ENCODE measurements around the gene MKKS. TPM values are rescaled to one million over a fixed set of nuclear protein-coding genes. Genes with fewer than 3 reads are reported as not detected.

The MKKS gene
- total and polyA plus RNA-seq, 2 of the 13 experiments (the other 11 are each of a cell fraction or from before 2014, with no cell fraction given): 26.7 to 34.5 TPM

GRCh38 chr20:10367943-10368701, 65.9 kb downstream of the MKKS start (continued):
- TF ChIP-seq KDM4B (CRISPR knock-in tag; IDR thresholded peaks at IDR 0.05) (no peak), ZMYM3 (CRISPR knock-in tag; IDR thresholded peaks at IDR 0.05) (peak; percentile 8; the same call in 1 of the 2 replicates), KAT8 (CRISPR knock-in tag; IDR thresholded peaks at IDR 0.05) (peak; percentile 77), ZNF484 (CRISPR knock-in tag; IDR thresholded peaks at IDR 0.05; ENCODE audit: borderline replicate concordance, low read depth) (no peak), ZNF510 (CRISPR knock-in tag; IDR thresholded peaks at IDR 0.05; ENCODE audit: low read depth) (no peak), YEATS2 (CRISPR knock-in tag; IDR thresholded peaks at IDR 0.05; ENCODE audit: borderline replicate concordance) (no peak; the same call in 1 of the 2 replicates), BHLHE40 (IDR thresholded peaks at IDR 0.05; ENCODE audit: low read length) (no peak), CAMTA2 (CRISPR knock-in tag; IDR thresholded peaks at IDR 0.05; ENCODE audit: borderline replicate concordance) (no peak), SRSF1 (optimal IDR thresholded peaks at IDR 0.05; ENCODE audit: low read depth, low read length) (no peak), LRRFIP1 (CRISPR knock-in tag; conservative IDR thresholded peaks at IDR 0.05) (no peak), ZNF7 (CRISPR knock-in tag; IDR thresholded peaks at IDR 0.05) (no peak), ATF7-NPFF (CRISPR knock-in tag; IDR thresholded peaks at IDR 0.05; ENCODE audit: low read depth) (no peak), HINFP (CRISPR knock-in tag; IDR thresholded peaks at IDR 0.05; ENCODE audit: low read depth) (no peak), ZNF329 (CRISPR knock-in tag; IDR thresholded peaks at IDR 0.05; ENCODE audit: low read depth) (no peak), PHB2 (IDR thresholded peaks at IDR 0.05; ENCODE audit: partially characterized antibody) (no peak), TCF7 (IDR thresholded peaks at IDR 0.05; ENCODE audit: low read depth) (peak; percentile 97)
- TF ChIP-seq, protein P1, sequence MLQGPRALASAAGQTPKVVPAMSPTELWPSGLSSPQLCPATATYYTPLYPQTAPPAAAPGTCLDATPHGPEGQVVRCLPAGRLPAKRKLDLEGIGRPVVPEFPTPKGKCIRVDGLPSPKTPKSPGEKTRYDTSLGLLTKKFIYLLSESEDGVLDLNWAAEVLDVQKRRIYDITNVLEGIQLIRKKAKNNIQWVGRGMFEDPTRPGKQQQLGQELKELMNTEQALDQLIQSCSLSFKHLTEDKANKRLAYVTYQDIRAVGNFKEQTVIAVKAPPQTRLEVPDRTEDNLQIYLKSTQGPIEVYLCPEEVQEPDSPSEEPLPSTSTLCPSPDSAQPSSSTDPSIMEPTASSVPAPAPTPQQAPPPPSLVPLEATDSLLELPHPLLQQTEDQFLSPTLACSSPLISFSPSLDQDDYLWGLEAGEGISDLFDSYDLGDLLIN (CRISPR knock-in tag; IDR thresholded peaks at IDR 0.05; ENCODE audit: borderline replicate concordance): no peak
- TF ChIP-seq, protein P2, sequence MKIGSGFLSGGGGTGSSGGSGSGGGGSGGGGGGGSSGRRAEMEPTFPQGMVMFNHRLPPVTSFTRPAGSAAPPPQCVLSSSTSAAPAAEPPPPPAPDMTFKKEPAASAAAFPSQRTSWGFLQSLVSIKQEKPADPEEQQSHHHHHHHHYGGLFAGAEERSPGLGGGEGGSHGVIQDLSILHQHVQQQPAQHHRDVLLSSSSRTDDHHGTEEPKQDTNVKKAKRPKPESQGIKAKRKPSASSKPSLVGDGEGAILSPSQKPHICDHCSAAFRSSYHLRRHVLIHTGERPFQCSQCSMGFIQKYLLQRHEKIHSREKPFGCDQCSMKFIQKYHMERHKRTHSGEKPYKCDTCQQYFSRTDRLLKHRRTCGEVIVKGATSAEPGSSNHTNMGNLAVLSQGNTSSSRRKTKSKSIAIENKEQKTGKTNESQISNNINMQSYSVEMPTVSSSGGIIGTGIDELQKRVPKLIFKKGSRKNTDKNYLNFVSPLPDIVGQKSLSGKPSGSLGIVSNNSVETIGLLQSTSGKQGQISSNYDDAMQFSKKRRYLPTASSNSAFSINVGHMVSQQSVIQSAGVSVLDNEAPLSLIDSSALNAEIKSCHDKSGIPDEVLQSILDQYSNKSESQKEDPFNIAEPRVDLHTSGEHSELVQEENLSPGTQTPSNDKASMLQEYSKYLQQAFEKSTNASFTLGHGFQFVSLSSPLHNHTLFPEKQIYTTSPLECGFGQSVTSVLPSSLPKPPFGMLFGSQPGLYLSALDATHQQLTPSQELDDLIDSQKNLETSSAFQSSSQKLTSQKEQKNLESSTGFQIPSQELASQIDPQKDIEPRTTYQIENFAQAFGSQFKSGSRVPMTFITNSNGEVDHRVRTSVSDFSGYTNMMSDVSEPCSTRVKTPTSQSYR (CRISPR knock-in tag; IDR thresholded peaks at IDR 0.05; ENCODE audit: borderline replicate concordance): peak; percentile 81

Data from HepG2 (cell line).